Mesodermal cell (in vitro differentiated cells): ENCODE measurements around the gene PACS2.
"Not testable (repeated sequence)": the region's sequence is repeated elsewhere in the genome, so short reads cannot be mapped to it uniquely, and the experiment has no call there.

Experiments used
- H3K27ac ChIP-seq: 2 replicates; pipeline ENCODE4 v1.7.0; 2013; ENCODE audit warnings: mild to moderate bottlenecking, low read depth, low read length, moderate library complexity; ENCODE audit not compliant: severe bottlenecking
- H3K36me3 ChIP-seq: 2 replicates; pipeline ENCODE4 v1.7.1; 2013; ENCODE audit warnings: mild to moderate bottlenecking, low read length, moderate library complexity; ENCODE audit not compliant: control insufficient read depth, insufficient read depth
- H3K4me1 ChIP-seq: one replicate; pipeline ENCODE4 v1.7.1; 2013; ENCODE audit warnings: mild to moderate bottlenecking, low read length; ENCODE audit not compliant: insufficient read depth, control insufficient read depth, poor library complexity, severe bottlenecking
- H3K4me3 ChIP-seq: 2 replicates; pipeline ENCODE4 v1.7.0; 2013; ENCODE audit warnings: low read length, control low read depth, mild to moderate bottlenecking; ENCODE audit not compliant: insufficient read depth, poor library complexity, severe bottlenecking; ENCODE audit errors: extremely low read depth
- H3K9me3 ChIP-seq: 2 replicates; pipeline ENCODE4 v1.7.1; 2013; ENCODE audit warnings: mild to moderate bottlenecking, low read length, moderate library complexity; ENCODE audit not compliant: control insufficient read depth
- WGBS, 2 experiments: methylation state at CpG; one replicate each; pipeline ENCODE4 v1.1.5; 2013; ENCODE audit warnings: missing lambda C conversion rate in 2 of 2; ENCODE audit not compliant: insufficient coverage in 2 of 2; 5-methylcytosine and 5-hydroxymethylcytosine counted together

Gene PACS2

GRCh38 chr14:105279642-105280361 is 34.7 kb upstream of the PACS2 start:
- no peak overlapping the region for H3K27ac ChIP-seq
- no peak overlapping the region for H3K4me3 ChIP-seq
- no peaks in the 10 kb centered on the region for H3K9me3 ChIP-seq
- peaks cover 4% of the 10 kb centered on the region for H3K4me1 ChIP-seq
- WGBS, 2 experiments: 90 to 96% methylated on average over 15 to 17 of the region's 18 CpGs
- peaks cover 3% of the 10 kb centered on the region for H3K36me3 ChIP-seq

- WGBS, 2 experiments: 91 to 97% methylated on average over 16 of the region's 21 CpGs
- no peak overlapping the region for H3K4me3 ChIP-seq
Observed at GRCh38 chr14:105280525-105280924, 34.0 kb upstream of the PACS2 start.

GRCh38 chr14:105281371-105282097 is 33.0 kb upstream of the PACS2 start:
- 69 to 72% methylated on average over 17 to 21 of the region's 23 CpGs for WGBS, 2 experiments
- peaks cover 7% of the 10 kb centered on the region for H3K36me3 ChIP-seq
- no peak overlapping the region for H3K27ac ChIP-seq
- H3K9me3 ChIP-seq: no peaks in the 10 kb centered on the region
- H3K4me3 ChIP-seq: no peak overlapping the region
- peaks cover 4% of the 10 kb centered on the region for H3K4me1 ChIP-seq

More at GRCh38 chr14:105280525-105280924, 34.0 kb upstream of the PACS2 start:
- Histone ChIP-seq H3K9me3 (no peaks in the 10 kb centered on the region), H3K4me1 (peaks cover 4% of the 10 kb centered on the region), H3K36me3 (peaks cover 3% of the 10 kb centered on the region), H3K27ac (no peak overlapping the region)

- Histone ChIP-seq H3K4me1 (peaks cover 4% of the 10 kb centered on the region), H3K36me3 (peaks cover 7% of the 10 kb centered on the region), H3K27ac (no peak overlapping the region), H3K9me3 (no peaks in the 10 kb centered on the region), H3K4me3 (no peak overlapping the region)
- WGBS, 2 experiments: 65 to 71% methylated on average over 9 to 11 of the region's 16 CpGs
Observed at GRCh38 chr14:105282098-105282725, 32.3 kb upstream of the PACS2 start.

GRCh38 chr14:105283028-105283427 is 31.5 kb upstream of the PACS2 start:
- no peak overlapping the region for H3K4me3 ChIP-seq
- peaks cover 7% of the 10 kb centered on the region for H3K36me3 ChIP-seq
- 57 to 64% methylated on average over 7 to 8 of the region's 10 CpGs for WGBS, 2 experiments
- H3K9me3 ChIP-seq: no peaks in the 10 kb centered on the region
- H3K27ac ChIP-seq: no peak overlapping the region
- peaks cover 4% of the 10 kb centered on the region for H3K4me1 ChIP-seq

- H3K27ac ChIP-seq: no peak overlapping the region
- peaks cover 4% of the 10 kb centered on the region for H3K4me1 ChIP-seq
- no peaks in the 10 kb centered on the region for H3K9me3 ChIP-seq
- WGBS, 2 experiments: 92 to 97% methylated on average over 12 to 15 of the region's 15 CpGs
- H3K36me3 ChIP-seq: peaks cover 7% of the 10 kb centered on the region
- no peak overlapping the region for H3K4me3 ChIP-seq
Observed at GRCh38 chr14:105283899-105284298, 30.6 kb upstream of the PACS2 start.

- WGBS, 2 experiments: 94 to 96% methylated on average over 6 to 7 of the region's 8 CpGs
- H3K4me3 ChIP-seq: no peak overlapping the region
- H3K36me3 ChIP-seq: peaks cover 7% of the 10 kb centered on the region
Observed at GRCh38 chr14:105285174-105285573, 29.4 kb upstream of the PACS2 start.

GRCh38 chr14:105286759-105287144 is 27.8 kb upstream of the PACS2 start:
- H3K4me1 ChIP-seq: peaks cover 4% of the 10 kb centered on the region
- H3K4me3 ChIP-seq: no peak overlapping the region
- H3K9me3 ChIP-seq: no peaks in the 10 kb centered on the region
- H3K36me3 ChIP-seq: peaks cover 7% of the 10 kb centered on the region
- WGBS, 2 experiments: 97 to 98% methylated on average over 6 to 7 of the region's 9 CpGs
- H3K27ac ChIP-seq: no peak overlapping the region

More at GRCh38 chr14:105285174-105285573, 29.4 kb upstream of the PACS2 start:
- Histone ChIP-seq H3K4me1 (peaks cover 4% of the 10 kb centered on the region), H3K9me3 (no peaks in the 10 kb centered on the region), H3K27ac (no peak overlapping the region)

GRCh38 chr14:105287249-105288102 is 27.1 kb upstream of the PACS2 start:
- Histone ChIP-seq H3K4me1 (peaks cover 5% of the 10 kb centered on the region), H3K9me3 (no peaks in the 10 kb centered on the region), H3K27ac (no peak overlapping the region), H3K36me3 (peaks cover 7% of the 10 kb centered on the region), H3K4me3 (no peak overlapping the region)
- WGBS, 2 experiments: 84 to 88% methylated on average over 18 to 24 of the region's 24 CpGs

- not testable (repeated sequence) for H3K36me3 ChIP-seq, H3K4me1 ChIP-seq, H3K4me3 ChIP-seq, H3K27ac ChIP-seq, H3K9me3 ChIP-seq
- WGBS, 2 experiments: 89 to 95% methylated on average over 3 to 6 of the region's 6 CpGs
Observed at GRCh38 chr14:105288936-105289335, 25.6 kb upstream of the PACS2 start.
